HCT116 (cell line): Measurements from ENCODE around the gene STYXL1. TPM values are rescaled to one million over a fixed set of nuclear protein-coding genes. Genes with fewer than 3 reads are reported as not detected.

ENCODE experiments used
- ATAC-seq: fragments of 200-7000 bp; cut with Tn5 transposase; 2 replicates; pipeline ENCODE4 v1.9.1; 2020; ENCODE audit warnings: mild to moderate bottlenecking, moderate library complexity
- BruUV-seq: library from RNA; stranded (reverse); fragments of 400-500 nt; replicated peaks from 2 replicates; lab custom pipeline; 2021; lab: Mats Ljungman, UMichigan
- CTCF ChIA-PET: fragments of 300-600 bp; sonication (Branson Sonifier 250); formaldehyde crosslinking; loops from one replicate; lab custom pipeline; 2021; ENCODE audit warnings: antibody characterized with exemption; lab: Charles Lee
- POLR2A ChIA-PET: fragments of 300-600, 350-600 bp; sonication (Branson Sonifier 250); formaldehyde crosslinking; loops from one replicate; lab custom pipeline; 2021; ENCODE audit warnings: antibody characterized with exemption; lab: Charles Lee
- RAD21 ChIA-PET, 2 experiments: fragments of 300-600 bp; sonication (Branson Sonifier 250); formaldehyde crosslinking; loops; one replicate each; lab custom pipeline; 2023; ENCODE audit warnings: low total read pairs in 2 of 2; ENCODE audit not compliant: uncharacterized antibody in 2 of 2, unreplicated experiment in 2 of 2, low non-redundant PET in 1 of 2; lab: Charles Lee
- DNase-seq: peaks from one replicate; pipeline ENCODE4 v3.0.0-alpha.2; 2010; ENCODE audit warnings: low read depth, low spot score
- H2AFZ ChIP-seq: fragments of 200-600 bp; shearing (Covaris generic), sonication (generic); 2 replicates; pipeline ENCODE4 v1.6.1; 2017; ENCODE audit warnings: low read depth, mixed run types, mixed read lengths, antibody characterized with exemption, low read length; ENCODE audit not compliant: poor library complexity, severe bottlenecking
- H3K27ac ChIP-seq: 2 replicates; pipeline ENCODE4 v1.5.1; 2012; ENCODE audit warnings: low read depth, low read length
- H3K27me3 ChIP-seq: fragments of 200-600 bp; sonication (generic); 2 replicates; pipeline ENCODE4 v1.6.1; 2016; ENCODE audit warnings: mixed run types, low read length, mixed read lengths; ENCODE audit not compliant: insufficient read depth
- H3K36me3 ChIP-seq, 2 experiments: fragments of 200-500 bp in 1 of 2; fragments of 200-600 bp in 1 of 2; sonication (Bioruptor generic) in 1 of 2; sonication (generic) in 1 of 2; 2 replicates each; pipeline versions ENCODE4 v1.5.1 to v1.6.1; 2014 to 2016; ENCODE audit warnings: low read length in 2 of 2, inconsistent platforms in 1 of 2, mixed read lengths in 1 of 2, mixed run types in 1 of 2; ENCODE audit not compliant: insufficient read depth in 2 of 2, control insufficient read depth in 1 of 2
- H3K4me1 ChIP-seq, 2 experiments: fragments of 200-600 bp in 1 of 2; sonication (generic) in 1 of 2; 2 replicates each; pipeline versions ENCODE4 v1.5.1 to v1.6.1; 2012 to 2017; ENCODE audit warnings: low read length in 2 of 2, inconsistent platforms in 1 of 2, mild to moderate bottlenecking in 1 of 2, mixed read lengths in 1 of 2, mixed run types in 1 of 2, moderate library complexity in 1 of 2; ENCODE audit not compliant: insufficient read depth in 2 of 2, control insufficient read depth in 1 of 2
- H3K4me2 ChIP-seq: fragments of 200-600 bp; sonication (generic); 2 replicates; pipeline ENCODE4 v1.6.1; 2017; ENCODE audit warnings: mixed run types, low read length, mixed read lengths
- H3K4me3 ChIP-seq, 2 experiments: fragments of 200-600 bp in 1 of 2; sonication (generic) in 1 of 2; replicated peaks in 1 of 2; 2 replicates each; pipeline ENCODE4 v1.5.1; 2011 to 2016; ENCODE audit warnings: low read length in 2 of 2, control low read depth in 1 of 2, low read depth in 1 of 2, mild to moderate bottlenecking in 1 of 2, mixed read lengths in 1 of 2, mixed run types in 1 of 2
- H3K79me2 ChIP-seq: fragments of 200-600 bp; sonication (generic); 2 replicates; pipeline ENCODE4 v1.6.1; 2017; ENCODE audit warnings: mild to moderate bottlenecking, mixed run types, low read length, moderate library complexity, mixed read lengths; ENCODE audit not compliant: insufficient read depth
- H3K9ac ChIP-seq: fragments of 200-600 bp; sonication (generic); 2 replicates; pipeline ENCODE4 v1.6.1; 2016; ENCODE audit warnings: low read length, mixed read lengths
- H3K9me2 ChIP-seq: fragments of 200-600 bp; sonication (generic), shearing (Covaris generic); 2 replicates; pipeline ENCODE4 v1.6.1; 2017; ENCODE audit warnings: mixed run types, mild to moderate bottlenecking, moderate library complexity; ENCODE audit not compliant: insufficient read depth
- H3K9me3 ChIP-seq, 2 experiments: fragments of 200-500 bp in 1 of 2; fragments of 200-600 bp in 1 of 2; sonication (Bioruptor generic) in 1 of 2; sonication (generic) in 1 of 2; 2 replicates each; pipeline ENCODE4 v1.6.1; 2014 to 2017; ENCODE audit warnings: low read length in 2 of 2, mixed read lengths in 2 of 2, inconsistent platforms in 1 of 2, low read depth in 1 of 2, mild to moderate bottlenecking in 1 of 2, mixed run types in 1 of 2, moderate library complexity in 1 of 2; ENCODE audit not compliant: control insufficient read depth in 1 of 2, insufficient read depth in 1 of 2
- H4K20me1 ChIP-seq: fragments of 200-600 bp; sonication (generic), shearing (Covaris generic); 2 replicates; pipeline ENCODE4 v1.6.1; 2017; ENCODE audit warnings: mixed run types, mild to moderate bottlenecking, moderate library complexity; ENCODE audit not compliant: insufficient read depth
- ATF3 ChIP-seq: IDR thresholded peaks from 2 replicates; pipeline ENCODE4 v1.6.1; 2012
- ELF1 ChIP-seq: IDR thresholded peaks from 2 replicates; pipeline ENCODE4 v1.6.1; 2012; ENCODE audit warnings: low read depth, borderline replicate concordance
- JUND ChIP-seq: IDR thresholded peaks from 2 replicates; pipeline ENCODE4 v1.6.1; 2012
- REST ChIP-seq: IDR thresholded peaks from 2 replicates; pipeline ENCODE4 v1.6.1; 2012; ENCODE audit warnings: low read depth
- ZBTB33 ChIP-seq: IDR thresholded peaks from 2 replicates; pipeline ENCODE4 v1.6.1; 2011; ENCODE audit warnings: mild to moderate bottlenecking, low read length, moderate library complexity; ENCODE audit not compliant: insufficient replicate concordance; ENCODE audit errors: extremely low read depth
- intact Hi-C: fragments of 100-400 bp; cut with micrococcal nuclease; formaldehyde crosslinking; loops from 2 replicates; pipeline ENCODE4 v1.10.0; 2022
- total RNA-seq: library from RNA; stranded (reverse); gene quantifications from one replicate; pipeline ENCODE4 v1.2.1, GENCODE V29; 2021; ENCODE audit not compliant: unreplicated experiment

Gene STYXL1
- total RNA-seq, 1 experiment from 2014 or later, result 32.5 TPM

- Histone ChIP-seq H3K4me1 (peaks cover 0 to 13% of the 10 kb centered on the region in 2 experiments; a peak in 3 of 4 replicates), H3K27ac (no peak overlapping the region), H3K4me2 (no peak overlapping the region), H3K9ac (no peak overlapping the region), H4K20me1 (no peaks in the 10 kb centered on the region), H3K27me3 (no peaks in the 10 kb centered on the region), H2AFZ (no peak overlapping the region), H3K79me2 (no peaks in the 10 kb centered on the region), H3K9me2 (no peaks in the 10 kb centered on the region), H3K4me3 (no peak overlapping the region), H3K36me3 (peaks cover 0 to 6% of the 10 kb centered on the region in 2 experiments; a peak in 2 of 4 replicates), H3K9me3 (no peaks in the 10 kb centered on the region)
- POLR2A ChIA-PET, result no interaction called here
- ATAC-seq (no peak), DNase-seq (no peak)
- CTCF ChIA-PET, result no interaction called here
- intact Hi-C loops, result no loop called here
- RAD21 ChIA-PET, result no interaction called here
- TF ChIP-seq REST (no peak), ELF1 (no peak), ATF3 (no peak), ZBTB33 (no peak), JUND (no peak)
- BruUV-seq, result no TSS peak
These were observed 67.9 kb downstream of the STYXL1 start for GRCh38 chr7:75979759-75980429.
